ENCODE measurements around the gene TAL1. TPM values are rescaled to one million over a fixed set of nuclear protein-coding genes. Genes with fewer than 3 reads are reported as not detected.

The TAL1 gene
- total RNA-seq, 2 experiments from 2014 or later, result not detected

DNA sequence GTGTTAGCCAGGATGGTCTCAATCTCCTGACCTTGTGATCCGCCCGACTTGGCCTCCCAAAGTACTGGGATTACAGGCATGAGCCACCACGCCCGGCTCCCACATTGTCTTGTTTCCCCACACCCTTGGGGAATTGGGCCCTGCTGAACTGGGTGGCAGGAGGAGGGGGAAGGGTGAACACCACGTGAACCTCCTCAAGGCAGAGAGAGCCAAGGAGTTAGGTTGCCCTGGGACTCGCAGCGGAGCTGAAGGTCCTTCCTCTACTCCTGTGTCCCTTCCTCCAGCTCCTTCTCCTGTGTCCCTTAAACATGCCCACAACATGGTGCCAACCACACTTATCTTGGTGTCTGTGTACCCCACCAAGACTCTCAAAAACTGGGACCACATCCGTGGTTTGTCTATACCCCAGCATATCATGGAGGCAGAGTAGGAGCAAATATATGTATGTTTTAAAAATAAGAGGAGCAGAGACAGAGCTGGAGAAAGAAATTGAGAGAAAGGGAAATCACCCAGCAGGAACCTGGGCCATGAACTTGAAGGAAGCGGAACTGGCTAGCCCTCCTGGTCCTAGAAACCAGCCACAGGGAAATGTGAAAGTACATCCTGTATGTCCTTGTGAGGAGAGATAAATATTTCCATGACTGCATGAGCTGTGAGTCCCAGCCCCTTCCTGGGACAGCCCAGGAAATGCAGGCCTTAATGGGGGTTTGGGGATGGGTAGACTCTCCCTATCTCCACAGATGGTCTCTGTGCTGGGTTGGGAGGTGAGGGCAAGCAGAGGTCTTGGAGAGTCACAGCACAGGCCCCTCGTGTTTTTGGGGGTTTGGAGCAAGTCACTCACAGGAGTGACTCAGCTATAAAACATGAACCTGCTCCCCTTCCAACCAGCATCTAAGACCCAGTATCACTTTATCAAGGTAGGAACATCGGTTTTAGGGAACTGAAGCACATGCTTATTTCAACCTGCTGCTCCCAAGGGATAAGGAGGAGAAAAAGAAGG, 9.4 kb upstream of the TAL1 start:
- ChIA-PET CTCF (no interaction called here), POLR2A (no interaction called here)
- H3K27me3 Mint-ChIP-seq (ENCODE audit: low read depth), result peaks cover 39% of the 10 kb centered on the region
- no peaks in the 10 kb centered on the region for H3K36me3 Mint-ChIP-seq (ENCODE audit: low read depth)
- no peak overlapping the region for H3K4me3 Mint-ChIP-seq
- no peak for DNase-seq
- no peak overlapping the region for H3K27ac Mint-ChIP-seq
- no peak for ATAC-seq
- peaks cover 10% of the 10 kb centered on the region for H3K4me1 Mint-ChIP-seq (ENCODE audit: low read depth)
- H3K9me3 Mint-ChIP-seq (ENCODE audit: insufficient read depth), result no peaks in the 10 kb centered on the region

DNA sequence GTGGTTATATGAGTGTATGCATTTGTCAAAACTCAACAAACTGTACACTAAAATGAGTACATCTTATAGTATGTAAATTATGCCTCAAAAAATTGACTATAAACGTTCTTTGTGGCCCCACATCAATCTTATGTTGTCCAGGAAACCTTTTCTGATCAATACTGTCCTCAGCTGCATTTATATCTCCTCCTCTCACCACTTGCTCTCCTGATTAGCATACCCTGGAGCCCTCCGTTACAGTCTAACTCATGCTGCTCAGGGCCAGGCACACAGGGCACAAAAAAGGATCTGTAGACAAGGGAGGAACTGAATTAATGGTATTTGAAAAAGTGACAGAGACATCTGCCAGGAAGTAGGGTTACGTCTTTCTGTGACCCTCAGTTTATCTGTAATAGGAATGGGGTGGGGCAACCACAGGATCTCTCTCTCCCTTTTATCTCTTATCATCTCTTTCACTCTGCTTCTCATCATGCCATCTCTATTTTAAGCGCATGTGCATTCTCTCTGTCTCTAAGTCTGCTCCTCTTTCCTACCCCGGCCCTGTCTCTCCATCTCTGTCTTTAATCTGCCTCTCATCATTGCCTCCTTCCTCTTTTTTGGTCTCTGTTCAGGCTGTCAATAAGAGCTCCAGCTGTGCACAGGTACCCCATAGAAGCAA, 7.0 kb upstream of the TAL1 start:
- H3K27ac Mint-ChIP-seq, result no peak overlapping the region
- DNase-seq (no peak), ATAC-seq (no peak)
- peaks cover 43% of the 10 kb centered on the region for H3K27me3 Mint-ChIP-seq (ENCODE audit: low read depth)
- ChIA-PET CTCF (interaction anchor here (1.0 to 1.6 kb wide), 2 partner anchors 60 to 199 kb away, joined by 3 to 5 read pairs; partner anchors contain the start of gene FOXD2), POLR2A (no interaction called here)
- H3K4me3 Mint-ChIP-seq, result no peak overlapping the region
- H3K4me1 Mint-ChIP-seq (ENCODE audit: low read depth), result peaks cover 13% of the 10 kb centered on the region
- H3K9me3 Mint-ChIP-seq (ENCODE audit: insufficient read depth), result no peaks in the 10 kb centered on the region
- H3K36me3 Mint-ChIP-seq (ENCODE audit: low read depth), result no peaks in the 10 kb centered on the region

DNA sequence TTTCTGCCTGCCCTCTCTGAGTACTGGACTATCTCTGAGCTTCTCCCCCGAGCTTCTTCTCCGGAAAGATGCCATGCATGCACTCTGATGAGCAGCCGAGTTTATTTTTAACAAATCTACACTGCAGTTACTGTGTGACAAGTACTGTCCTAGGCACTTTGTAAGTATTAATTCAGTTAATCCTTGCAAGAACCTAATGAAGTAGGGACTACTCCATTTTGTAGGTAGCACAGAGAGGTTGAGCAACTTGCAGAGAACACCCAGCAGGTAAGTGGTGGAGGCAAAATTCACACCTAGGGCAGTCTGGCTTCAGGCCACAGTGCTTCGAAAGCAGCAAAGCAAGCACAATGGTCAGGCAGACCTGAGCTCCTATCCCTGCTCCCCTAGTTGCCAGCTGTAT, 3.8 kb upstream of the TAL1 start:
- H3K36me3 Mint-ChIP-seq (ENCODE audit: low read depth), result no peaks in the 10 kb centered on the region
- H3K27me3 Mint-ChIP-seq (ENCODE audit: low read depth), result peaks cover 58% of the 10 kb centered on the region
- no peak overlapping the region for H3K27ac Mint-ChIP-seq
- no peaks in the 10 kb centered on the region for H3K9me3 Mint-ChIP-seq (ENCODE audit: insufficient read depth)
- H3K4me3 Mint-ChIP-seq, result no peak overlapping the region
- ChIA-PET POLR2A (interaction anchor here (0.6 kb wide), 1 partner anchor 9 kb away, joined by 3 read pairs; no protein-coding TSS in a partner anchor), CTCF (interaction anchor here (1.3 to 2.9 kb wide), 2 partner anchors 27 to 44 kb away, joined by 4 to 11 read pairs; no protein-coding TSS in a partner anchor)
- ATAC-seq, result no peak
- H3K4me1 Mint-ChIP-seq (ENCODE audit: low read depth), result peaks cover 28% of the 10 kb centered on the region
- no peak for DNase-seq

DNA sequence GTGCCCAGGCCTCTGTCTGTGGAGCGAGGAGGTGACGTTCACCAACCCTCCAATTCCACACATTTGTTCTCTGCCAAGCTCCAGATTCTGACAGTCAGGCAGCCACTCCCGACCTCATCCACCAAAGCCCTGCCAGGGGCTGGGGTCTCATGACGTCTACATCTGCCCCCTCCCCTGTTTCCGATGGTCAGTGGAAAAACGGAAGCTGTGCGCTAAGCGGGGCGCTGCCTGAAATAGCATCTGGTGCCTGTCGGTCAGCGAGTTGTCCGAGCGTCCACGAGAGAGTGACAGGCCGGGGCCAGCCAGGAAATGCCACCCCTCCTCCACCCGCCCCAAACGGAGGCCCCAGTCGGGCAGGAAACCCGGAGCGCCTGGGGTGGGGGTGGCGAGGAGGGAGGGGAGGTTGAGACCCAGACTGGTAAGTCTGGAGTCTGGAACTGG, 3.2 kb upstream of the TAL1 start:
- Mint-ChIP-seq H3K9me3 (ENCODE audit: insufficient read depth) (no peaks in the 10 kb centered on the region), H3K4me3 (no peak overlapping the region), H3K27ac (no peak overlapping the region), H3K36me3 (ENCODE audit: low read depth) (no peaks in the 10 kb centered on the region), H3K4me1 (ENCODE audit: low read depth) (peaks cover 33% of the 10 kb centered on the region), H3K27me3 (ENCODE audit: low read depth) (peaks cover 61% of the 10 kb centered on the region)
- ChIA-PET POLR2A (interaction anchor here (0.6 kb wide), 1 partner anchor 9 kb away, joined by 3 read pairs; no protein-coding TSS in a partner anchor), CTCF (interaction anchor here (1.3 to 2.9 kb wide), 2 partner anchors 28 to 43 kb away, joined by 4 to 11 read pairs; no protein-coding TSS in a partner anchor)
- ATAC-seq (no peak), DNase-seq (no peak)

DNA sequence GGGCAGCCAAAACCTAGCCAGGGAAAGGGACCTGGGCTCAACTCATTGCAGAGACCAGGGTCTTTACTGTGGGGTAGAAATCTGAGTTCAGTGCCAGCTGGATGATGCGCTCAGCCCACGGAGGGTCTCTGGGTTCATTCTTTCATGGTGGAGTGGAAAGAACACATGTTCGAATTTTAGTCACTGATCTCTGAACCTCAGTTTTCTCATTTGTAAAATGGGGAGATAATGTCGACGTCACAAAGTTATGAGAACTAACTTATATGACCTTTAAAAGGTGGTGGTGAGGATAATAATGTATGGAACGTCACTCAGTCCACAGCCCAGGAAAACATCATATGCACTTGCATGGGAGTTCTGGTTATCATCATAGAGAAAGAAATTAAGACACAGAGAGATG, 1.2 kb upstream of the TAL1 start:
- Mint-ChIP-seq H3K4me1 (ENCODE audit: low read depth) (peaks cover 32% of the 10 kb centered on the region), H3K36me3 (ENCODE audit: low read depth) (no peaks in the 10 kb centered on the region), H3K9me3 (ENCODE audit: insufficient read depth) (no peaks in the 10 kb centered on the region), H3K27ac (no peak overlapping the region), H3K4me3 (no peak overlapping the region), H3K27me3 (ENCODE audit: low read depth) (peaks cover 78% of the 10 kb centered on the region)
- ChIA-PET POLR2A (no interaction called here), CTCF (interaction anchor here (1.3 kb wide), 1 partner anchor 204 kb away, joined by 3 read pairs; no protein-coding TSS in a partner anchor)
- no peak for ATAC-seq
- DNase-seq, result no peak

DNA sequence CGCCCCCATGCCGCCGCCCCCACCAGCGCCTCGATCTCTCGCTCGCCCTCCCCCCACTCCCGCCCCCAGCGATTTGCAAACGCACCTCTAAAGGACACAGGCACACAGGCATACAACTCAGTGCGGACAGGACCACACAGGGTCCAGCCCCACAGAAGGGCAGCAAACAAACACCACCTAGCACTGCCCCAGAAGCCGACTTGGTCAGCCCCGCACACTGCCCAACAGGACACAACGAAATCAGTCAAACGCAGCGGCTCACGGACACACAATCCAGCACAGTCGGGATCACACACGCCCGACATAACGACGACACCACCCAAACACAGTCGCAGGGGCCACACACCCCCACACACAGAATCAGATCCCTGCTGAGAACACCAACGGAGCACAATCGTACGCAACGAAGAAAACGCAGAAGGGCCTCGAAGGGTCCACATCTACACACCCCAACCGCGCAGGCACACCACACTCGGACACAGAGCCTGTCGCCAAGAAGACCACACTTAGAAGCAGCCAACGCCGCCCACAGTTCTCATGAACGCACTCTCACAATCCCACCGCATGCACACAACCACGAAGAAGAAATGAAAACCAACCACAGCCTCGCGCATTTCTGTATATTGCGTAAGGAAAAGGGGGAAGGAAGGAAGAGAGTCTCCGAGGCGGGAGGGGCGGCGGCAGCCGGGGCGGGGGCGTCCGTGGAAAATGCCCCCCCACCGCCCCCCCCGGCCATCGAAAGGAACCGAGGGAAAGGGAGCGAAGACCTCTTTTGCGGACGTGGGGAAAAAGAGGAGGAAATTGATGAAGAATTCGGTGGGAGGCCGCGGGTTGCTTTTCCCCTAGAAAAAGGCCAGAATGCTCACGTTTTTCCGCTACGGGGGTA, 481 bp downstream of the TAL1 start:
- no peaks in the 10 kb centered on the region for H3K9me3 Mint-ChIP-seq (ENCODE audit: insufficient read depth)
- peaks cover 87% of the 10 kb centered on the region for H3K27me3 Mint-ChIP-seq (ENCODE audit: low read depth)
- peaks cover 32% of the 10 kb centered on the region for H3K4me1 Mint-ChIP-seq (ENCODE audit: low read depth)
- ATAC-seq (no peak), DNase-seq (no peak)
- no peaks in the 10 kb centered on the region for H3K36me3 Mint-ChIP-seq (ENCODE audit: low read depth)
- ChIA-PET CTCF (interaction anchor here (1.0 kb wide), 1 partner anchor 39 kb away, joined by 4 read pairs; no protein-coding TSS in a partner anchor), POLR2A (no interaction called here)
- no peak overlapping the region for H3K27ac Mint-ChIP-seq
- peak overlapping the region; percentile 32 for H3K4me3 Mint-ChIP-seq

DNA sequence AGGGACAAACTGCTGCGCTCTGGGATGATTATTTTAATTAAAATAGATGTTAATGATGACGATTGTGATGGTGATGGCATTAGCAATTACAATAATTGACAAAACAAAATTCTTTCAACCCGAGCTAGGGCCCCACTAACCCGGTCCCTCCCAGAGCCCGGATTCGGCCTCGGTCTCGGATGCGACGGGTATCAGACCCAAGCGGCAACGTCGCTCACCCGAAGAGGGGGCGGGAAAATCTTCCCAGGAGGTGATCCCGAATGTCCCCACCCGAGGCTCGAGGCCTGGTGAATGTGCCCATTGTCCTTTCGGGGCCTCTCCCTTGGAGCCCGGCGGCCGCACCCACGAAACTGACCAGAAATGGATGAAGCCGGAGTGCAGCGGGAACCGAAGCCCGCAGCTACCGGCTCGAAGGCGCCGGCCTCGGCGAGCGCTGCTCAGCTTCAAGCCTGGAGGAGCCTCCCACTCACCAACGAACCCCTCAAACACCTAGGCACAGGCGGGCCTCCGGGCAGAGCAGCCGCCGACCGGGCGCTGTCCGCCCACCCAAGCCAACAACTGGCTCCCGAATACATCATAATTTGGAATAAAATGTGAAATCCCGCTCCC, 1.2 kb downstream of the TAL1 start:
- Mint-ChIP-seq H3K4me3 (no peak overlapping the region), H3K27me3 (ENCODE audit: low read depth) (peaks cover 88% of the 10 kb centered on the region), H3K9me3 (ENCODE audit: insufficient read depth) (no peaks in the 10 kb centered on the region), H3K4me1 (ENCODE audit: low read depth) (peaks cover 34% of the 10 kb centered on the region), H3K36me3 (ENCODE audit: low read depth) (no peaks in the 10 kb centered on the region), H3K27ac (no peak overlapping the region)
- ATAC-seq (no peak), DNase-seq (no peak)
- ChIA-PET POLR2A (no interaction called here), CTCF (interaction anchor here (1.0 kb wide), 1 partner anchor 38 kb away, joined by 4 read pairs; no protein-coding TSS in a partner anchor)

DNA sequence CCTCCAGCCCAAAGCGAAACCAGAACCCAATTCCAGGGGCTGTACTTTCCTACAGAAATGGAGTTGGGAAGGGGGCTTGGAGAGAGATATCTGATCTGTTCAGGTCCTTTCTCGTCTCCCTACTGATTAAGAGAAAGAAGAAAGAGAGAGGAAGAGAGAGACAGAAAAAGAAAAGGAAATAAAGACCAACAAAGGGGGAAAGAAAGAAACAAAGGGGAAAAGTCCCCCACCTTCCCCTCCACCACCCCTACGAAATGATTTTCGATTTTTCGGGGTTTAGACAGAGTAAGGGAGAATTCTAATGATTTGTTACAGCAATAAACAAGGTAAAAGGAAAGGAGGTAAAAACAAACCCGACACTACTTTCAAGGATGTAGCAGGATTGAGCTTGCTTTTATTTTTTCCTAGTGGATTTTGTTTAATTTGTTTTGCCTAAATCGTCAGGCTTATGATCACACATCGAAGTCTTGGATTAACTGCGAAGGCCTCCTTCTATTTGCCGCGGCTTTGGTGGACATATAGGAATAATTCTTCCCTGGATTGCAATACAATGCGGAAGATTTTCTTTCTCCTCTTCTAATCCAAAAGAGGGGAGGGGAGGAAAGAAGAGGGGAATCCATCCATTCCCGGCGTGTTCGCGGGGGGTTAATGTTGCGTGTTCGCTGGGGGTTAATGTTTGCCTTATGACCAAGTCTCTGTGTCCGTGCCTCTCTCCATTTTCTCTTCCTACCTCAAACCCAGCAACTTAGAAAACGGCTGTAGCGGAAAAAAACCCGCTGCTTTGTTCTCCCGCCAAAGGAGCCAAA, 1.9 kb downstream of the TAL1 start:
- Mint-ChIP-seq H3K27me3 (ENCODE audit: low read depth) (peaks cover 88% of the 10 kb centered on the region), H3K4me3 (peak overlapping the region; percentile 22), H3K9me3 (ENCODE audit: insufficient read depth) (no peaks in the 10 kb centered on the region), H3K27ac (no peak overlapping the region), H3K36me3 (ENCODE audit: low read depth) (no peaks in the 10 kb centered on the region), H3K4me1 (ENCODE audit: low read depth) (peaks cover 32% of the 10 kb centered on the region)
- DNase-seq (no peak), ATAC-seq (no peak)
- CTCF ChIA-PET, result interaction anchor here (1.0 kb wide), 1 partner anchor 37 kb away, joined by 4 read pairs; no protein-coding TSS in a partner anchor
- POLR2A ChIA-PET, result no interaction called here

DNA sequence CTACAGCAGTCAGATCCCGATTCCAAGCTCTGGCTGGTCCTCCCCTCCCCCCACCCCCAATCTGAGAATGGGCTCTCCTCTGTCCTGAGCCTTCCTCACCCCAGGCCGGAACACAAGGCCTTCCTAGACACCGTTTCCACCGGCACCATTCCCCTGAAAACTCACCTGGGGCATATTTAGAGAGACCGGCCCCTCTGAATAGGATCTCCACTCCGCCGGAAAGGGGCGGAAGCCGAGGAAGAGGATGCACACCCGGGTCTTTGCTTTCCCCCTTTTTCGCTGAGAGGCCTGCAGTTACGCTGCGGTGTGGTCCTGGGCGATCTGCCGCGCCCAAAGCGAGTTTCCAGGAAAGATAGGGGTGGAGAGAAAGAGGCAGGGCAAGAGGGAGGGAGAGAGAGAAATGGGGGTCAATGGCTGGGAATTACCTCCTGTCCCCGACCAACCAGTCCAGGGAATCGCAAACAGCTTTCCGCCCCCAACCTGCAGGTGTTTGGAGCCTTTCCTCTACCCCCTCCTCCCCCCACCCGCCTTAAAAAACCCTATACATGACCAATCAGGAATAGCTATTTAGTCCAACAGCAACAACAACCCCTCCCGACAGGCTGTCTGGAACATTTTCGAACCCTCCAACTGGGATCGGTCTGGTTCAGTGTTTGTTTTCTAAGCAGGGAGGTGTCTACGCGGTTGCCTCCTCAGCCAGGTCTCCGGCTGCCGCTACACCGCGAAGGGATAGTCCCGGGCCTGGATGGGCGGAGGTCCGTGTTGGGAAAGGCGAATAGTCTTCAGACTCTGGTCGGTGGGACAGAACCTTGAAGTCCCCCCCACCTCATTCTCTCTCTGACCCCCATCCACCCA, 2.8 kb downstream of the TAL1 start:
- H3K27me3 Mint-ChIP-seq (ENCODE audit: low read depth), result peaks cover 82% of the 10 kb centered on the region
- peaks cover 32% of the 10 kb centered on the region for H3K4me1 Mint-ChIP-seq (ENCODE audit: low read depth)
- ATAC-seq (no peak), DNase-seq (no peak)
- ChIA-PET CTCF (no interaction called here), POLR2A (no interaction called here)
- H3K36me3 Mint-ChIP-seq (ENCODE audit: low read depth), result no peaks in the 10 kb centered on the region
- no peaks in the 10 kb centered on the region for H3K9me3 Mint-ChIP-seq (ENCODE audit: insufficient read depth)
- no peak overlapping the region for H3K27ac Mint-ChIP-seq
- no peak overlapping the region for H3K4me3 Mint-ChIP-seq

DNA sequence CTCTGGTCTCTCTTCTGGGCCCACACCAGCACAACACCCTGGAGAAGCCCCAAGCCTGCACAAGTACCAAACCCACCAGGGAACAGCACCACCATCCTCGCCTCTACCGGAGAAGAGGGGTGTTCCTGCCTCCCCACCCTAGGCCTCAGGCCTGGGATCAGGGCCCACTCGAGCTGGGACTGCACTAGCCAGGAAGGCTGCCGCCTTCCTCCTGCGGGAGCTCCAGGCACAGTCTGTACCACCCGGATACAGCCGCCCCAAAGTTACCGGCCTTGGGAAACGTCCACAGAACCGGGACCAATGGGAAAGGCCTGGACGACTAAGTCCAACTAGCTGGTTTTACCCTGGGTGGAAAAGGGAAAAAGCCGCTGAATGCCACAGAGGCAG, 3.4 kb downstream of the TAL1 start:
- Mint-ChIP-seq H3K27ac (no peak overlapping the region), H3K4me3 (no peak overlapping the region), H3K9me3 (ENCODE audit: insufficient read depth) (no peaks in the 10 kb centered on the region), H3K27me3 (ENCODE audit: low read depth) (peaks cover 76% of the 10 kb centered on the region), H3K4me1 (ENCODE audit: low read depth) (peaks cover 32% of the 10 kb centered on the region), H3K36me3 (ENCODE audit: low read depth) (no peaks in the 10 kb centered on the region)
- ATAC-seq, result no peak
- ChIA-PET CTCF (no interaction called here), POLR2A (no interaction called here)
- no peak for DNase-seq

Measured in activated CD8-positive, alpha-beta T cell treated with anti-CD3 and anti-CD28 coated beads, Interleukin-2, amount 10 ng/mL, durations not matched to agents 7 days and 5 days (primary cell).